SK-MEL-5 (cell line): ENCODE results near the gene PURA. TPM values are rescaled to one million over a fixed set of nuclear protein-coding genes. Genes with fewer than 3 reads are reported as not detected.
A peak's percentile ranks its signal among the peaks of the same experiment; 100 is the strongest.
"Not testable (repeated sequence)": the region's sequence is repeated elsewhere in the genome, so short reads cannot be mapped to it uniquely, and the experiment has no call there.

Experiments used
- DNase-seq: peaks from one replicate; pipeline ENCODE4 v3.0.0-alpha.2; 2016; ENCODE audit warnings: low read depth, low spot score
- in situ Hi-C: cut with HindIII; loops from 2 replicates; pipeline ENCODE4 v1.10.0; 2016; ENCODE audit warnings: low sequenced_read_pairs, high pct_unique_total_duplicates, low pct_unique_long_range_greater_than_20kb
- total RNA-seq: library from RNA; depleted of rRNA; stranded (reverse); fragments of >200 nt; shearing (Covaris generic); gene quantifications from 2 replicates; pipeline ENCODE4 v1.2.3, GENCODE V29; 2014

PURA gene
- total RNA-seq, 1 experiment from 2014 or later, result 8.0 TPM

DNA sequence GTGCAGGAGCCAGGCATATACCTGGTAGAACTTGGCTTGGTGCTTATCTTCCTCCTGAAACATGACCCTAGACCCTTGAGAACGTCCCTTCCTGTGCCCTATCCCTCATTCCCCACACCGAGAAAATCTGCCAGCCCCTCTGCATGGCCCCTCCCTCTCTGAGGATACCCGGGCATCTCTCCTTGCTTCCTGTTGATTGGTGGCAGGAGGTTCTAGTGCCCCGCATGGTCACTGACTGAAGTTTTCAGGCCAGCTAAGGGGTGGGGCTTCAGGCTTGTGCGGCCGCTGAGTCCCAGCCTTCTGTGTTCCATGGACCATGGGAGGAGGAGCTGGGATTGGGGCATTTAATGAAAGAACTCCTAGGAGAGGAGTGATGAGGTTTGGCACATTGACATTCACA lies 34.6 kb downstream of the PURA start:
- in situ Hi-C loops, result no loop called here
- peak; percentile 83 for DNase-seq

DNA sequence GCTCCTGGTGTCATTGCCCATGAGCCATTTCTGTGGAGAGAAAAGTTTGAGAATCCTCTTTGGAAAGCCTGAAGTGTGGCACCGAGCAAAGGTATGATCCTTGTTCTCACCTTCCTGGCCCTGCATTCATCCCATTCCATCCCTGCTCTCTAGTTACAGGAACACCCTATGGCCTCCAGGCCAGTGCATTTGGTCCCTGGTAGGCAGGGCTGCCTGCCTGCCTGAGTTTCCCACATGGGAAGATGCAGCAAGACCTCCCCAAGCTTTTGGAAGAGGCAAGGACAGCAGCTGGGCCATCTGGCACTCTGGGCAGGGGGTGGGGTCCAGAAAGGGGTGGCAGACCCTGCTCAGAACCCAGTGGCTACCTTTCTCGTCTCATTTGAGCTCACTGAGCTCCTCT lies 36.3 kb downstream of the PURA start:
- in situ Hi-C loops, result no loop called here
- no peak for DNase-seq

DNA sequence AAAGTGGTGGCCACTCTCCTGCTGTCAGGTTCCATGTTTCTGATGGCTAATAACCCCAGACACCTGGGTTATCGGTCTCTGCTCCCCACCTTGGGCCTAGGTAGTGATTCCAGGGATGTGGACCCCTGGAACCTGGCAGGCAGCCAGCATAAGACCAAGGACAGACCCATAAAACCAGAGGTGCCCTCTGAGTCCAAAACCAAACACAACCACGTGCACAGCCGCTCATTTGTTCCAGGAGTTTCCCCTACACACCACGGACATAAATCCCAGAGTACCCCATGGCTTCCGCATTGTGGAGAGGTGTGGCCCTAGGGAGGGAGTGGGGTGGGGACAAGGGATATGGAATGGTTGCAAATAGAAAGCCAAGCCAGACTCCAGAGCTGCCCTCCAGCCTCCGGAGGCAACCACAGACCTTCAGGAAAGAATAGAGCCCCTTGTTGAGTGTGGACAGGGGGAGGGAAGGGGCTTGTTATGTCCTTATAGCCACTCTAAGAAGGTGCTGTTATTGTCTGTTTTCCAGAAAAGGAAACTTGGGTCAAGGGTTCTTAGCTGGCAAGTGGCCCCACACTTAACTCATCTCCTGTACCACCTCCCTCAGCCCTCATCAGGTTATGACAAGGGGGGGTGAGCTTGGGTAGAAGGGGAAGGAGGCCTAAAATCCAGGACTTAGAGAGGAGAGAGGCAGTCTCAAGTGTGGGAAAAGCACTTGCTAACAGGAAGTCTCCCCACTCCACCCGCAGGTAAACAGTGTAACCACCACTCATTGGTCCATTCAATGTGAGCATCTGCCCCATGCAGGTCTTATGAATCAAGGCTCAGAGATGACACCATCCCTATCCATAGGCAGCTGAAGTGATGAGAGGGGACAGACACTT lies 37.5 kb downstream of the PURA start:
- peak; percentile 79 for DNase-seq
- in situ Hi-C loops, result no loop called here

DNA sequence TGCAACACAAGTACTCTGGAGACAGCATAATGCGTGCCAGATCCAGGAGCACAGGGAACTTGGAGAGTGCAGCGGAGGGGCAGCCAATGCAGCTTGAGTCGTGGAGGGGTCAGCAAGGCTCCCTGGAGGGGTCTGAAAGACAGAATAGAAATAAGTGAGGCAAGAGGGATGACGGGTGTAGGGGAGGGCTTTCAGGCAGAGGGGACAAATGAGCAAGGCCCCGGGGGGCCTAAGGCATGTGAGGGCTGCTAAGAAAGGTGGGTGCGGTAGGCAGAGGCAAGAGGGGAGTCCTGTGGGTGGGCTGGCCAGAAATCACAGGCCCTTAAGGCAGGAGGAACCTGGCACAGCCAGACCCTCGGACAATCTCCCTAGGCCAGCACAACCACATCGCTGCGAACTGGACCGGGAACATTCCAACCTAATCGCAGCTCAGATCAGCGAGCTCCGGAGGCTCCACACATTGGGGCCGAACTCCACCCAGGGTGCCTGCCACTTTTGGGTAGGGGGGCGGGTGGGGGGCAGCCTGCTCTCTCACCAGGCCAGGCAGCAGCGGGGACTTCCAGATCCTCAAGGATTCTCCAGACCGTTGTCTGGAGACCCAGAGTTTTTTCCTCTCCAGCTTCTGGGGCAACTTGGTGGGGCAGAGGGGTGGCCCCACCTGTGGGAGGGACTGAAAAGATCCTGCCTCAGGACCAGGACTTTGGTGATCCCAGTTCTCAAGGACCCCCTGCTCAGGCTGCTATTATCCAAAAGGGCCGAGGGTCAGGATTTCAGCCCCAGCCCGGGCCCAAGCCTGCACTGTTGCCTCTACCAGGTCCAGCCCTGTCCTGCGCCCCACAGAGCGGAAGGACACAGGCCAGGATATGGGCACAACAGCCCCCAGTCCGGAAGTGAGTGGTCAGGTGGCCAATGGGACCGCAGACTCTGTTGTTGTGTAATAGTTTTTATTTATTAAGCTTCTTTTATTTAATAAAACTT lies 38.4 kb downstream of the PURA start:
- no peak for DNase-seq
- in situ Hi-C loops, result no loop called here

DNA sequence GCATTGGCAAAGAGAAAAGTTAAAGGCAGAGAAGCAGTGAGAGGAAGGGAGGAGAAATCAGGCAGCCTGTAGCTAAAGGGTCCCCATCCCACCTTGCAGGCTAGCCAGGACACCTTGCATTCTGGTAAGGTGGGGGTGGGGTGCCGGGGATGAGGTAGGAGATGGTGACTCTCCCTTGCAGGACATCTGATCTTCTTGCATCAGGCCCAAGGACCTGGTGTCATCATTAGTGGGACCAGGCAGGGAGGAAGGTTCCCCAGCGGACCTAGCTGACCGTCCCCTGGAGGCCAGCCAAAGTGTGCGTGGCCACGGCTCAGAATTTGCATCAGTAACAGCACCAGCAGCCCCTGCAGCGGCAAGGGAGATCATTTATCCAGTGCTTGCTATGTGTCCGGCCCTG lies 39.3 kb downstream of the PURA start:
- in situ Hi-C loops, result no loop called here
- no peak for DNase-seq

DNA sequence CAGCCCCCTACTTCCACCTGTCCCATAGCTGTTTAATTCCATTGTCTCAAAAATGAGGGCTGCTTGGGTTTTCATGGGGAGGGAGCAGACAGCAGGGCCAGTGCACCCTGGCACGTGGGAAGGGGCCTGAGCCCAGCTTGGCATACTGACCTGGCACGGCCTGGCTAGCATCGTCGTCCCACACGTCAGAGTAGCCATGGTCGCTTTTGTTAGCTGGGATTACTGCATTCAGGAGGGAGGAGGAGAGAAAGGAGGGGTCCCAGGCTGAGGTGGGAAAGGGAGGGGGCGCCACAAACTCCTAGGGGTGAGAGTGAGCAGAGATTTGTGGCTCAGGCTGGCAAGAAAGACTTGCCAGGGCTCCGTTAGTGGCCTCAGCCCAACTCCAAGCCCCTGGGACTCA lies 40.0 kb downstream of the PURA start:
- no peak for DNase-seq
- in situ Hi-C loops, result no loop called here

DNA sequence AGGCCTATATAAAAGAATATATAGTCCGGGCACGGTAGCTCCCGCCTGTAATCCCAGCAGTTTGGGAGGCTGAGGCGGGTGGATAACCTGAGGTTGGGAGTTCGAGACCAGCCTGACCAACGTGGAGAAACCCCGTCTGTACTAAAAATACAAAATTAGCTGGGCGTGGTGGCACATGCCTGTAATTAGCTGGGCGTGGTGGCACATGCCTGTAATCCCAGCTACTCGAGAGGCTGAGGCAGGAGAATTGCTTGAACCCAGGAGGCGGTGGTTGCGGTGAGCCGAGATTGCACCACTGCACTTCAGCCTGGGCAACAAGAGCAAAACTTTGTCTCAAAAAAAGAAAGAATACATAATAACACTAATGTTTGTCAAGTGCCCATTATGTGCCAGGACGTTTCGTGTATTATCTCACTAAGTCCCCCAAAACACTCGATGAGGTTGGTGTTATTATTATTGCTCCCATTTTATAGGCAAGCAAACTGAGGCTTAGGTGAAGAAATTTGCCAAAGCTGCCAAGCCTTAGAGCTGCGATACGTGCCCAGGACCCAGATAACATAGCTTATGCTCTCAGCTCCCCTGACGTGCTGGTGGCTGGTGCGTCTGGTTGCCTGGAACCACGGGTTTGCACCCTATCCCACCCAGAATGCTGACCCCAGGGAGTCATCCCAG lies 40.9 kb downstream of the PURA start:
- DNase-seq, in situ Hi-C loops: not testable (repeated sequence)

DNA sequence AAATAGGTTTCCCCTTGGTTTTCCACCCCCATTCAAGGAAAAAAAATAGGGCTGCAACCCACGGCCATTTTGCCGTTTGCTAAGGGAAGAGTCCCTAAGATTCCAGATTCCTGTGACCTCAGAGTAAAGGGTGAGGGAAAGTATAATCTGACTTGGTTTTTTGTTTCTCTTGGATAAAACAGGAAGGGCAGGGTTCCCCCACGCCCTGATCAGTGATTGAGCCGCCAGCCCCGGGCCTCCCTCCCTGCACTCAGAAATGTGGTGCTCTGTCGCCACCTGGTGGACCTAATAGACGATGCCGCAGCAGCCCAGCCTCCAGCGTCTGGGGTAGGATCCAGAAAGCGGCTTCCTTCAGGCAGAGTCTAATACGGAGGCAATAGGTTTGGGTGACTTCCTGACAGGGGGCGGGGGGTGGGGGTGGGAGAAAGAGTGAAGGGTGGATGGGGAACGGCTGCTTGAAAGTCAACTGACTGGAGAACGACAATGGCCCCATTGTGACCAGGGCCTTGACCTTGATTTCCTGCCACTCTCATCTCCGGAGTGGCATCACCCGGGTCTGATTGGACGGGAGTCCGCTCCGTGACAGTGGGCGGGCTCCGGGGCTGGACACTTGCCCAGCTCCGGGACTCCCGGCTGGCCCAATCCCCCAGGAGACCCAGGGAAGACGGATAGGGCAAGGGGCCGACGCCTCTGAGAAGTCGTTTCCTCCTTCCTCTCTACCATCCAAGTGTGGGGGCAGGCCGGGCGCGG lies 43.3 kb downstream of the PURA start:
- in situ Hi-C loops, result no loop called here
- peak; percentile 99 for DNase-seq

DNA sequence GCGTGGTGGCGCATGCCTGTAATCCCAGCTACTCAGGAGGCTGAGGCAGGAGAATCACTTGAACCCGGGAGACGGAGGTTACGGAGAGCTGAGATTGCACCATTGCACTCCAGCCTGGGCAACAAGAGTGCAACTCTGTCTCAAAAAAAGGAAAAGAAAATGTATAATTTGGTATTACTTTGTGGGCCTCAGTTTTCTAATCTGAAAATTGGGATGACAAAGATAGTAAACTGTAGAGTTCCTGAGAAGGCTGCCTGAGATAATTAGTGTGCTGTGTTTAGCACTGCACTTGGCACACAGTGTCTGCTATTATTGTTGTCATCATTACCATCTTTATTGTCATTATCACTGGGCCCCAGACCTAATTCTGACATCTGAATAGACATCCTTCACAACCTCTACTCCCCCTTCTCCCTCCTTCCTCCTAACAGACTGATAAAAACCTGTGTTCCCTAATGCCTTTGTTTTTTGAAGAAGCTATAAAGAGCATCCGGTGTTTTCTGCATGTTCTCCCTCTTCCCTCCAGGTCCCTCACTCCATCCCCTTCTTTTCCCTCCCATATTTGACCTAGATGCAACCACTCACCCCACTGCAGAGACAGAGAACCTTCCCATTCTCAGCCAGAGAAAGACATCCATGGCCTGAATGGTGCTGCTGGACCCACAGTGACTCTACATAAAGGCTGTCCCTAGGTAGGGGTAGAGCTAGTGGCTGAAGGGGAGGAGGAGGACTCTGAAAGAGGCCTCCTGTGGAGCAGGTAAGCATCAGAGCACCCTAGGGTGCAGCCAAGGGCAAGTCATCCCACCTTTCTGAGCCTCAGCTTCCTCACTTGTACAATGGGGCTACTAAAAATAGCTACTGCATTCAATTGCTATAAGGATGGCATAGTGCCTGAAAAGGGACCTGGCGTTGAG lies 45.4 kb downstream of the PURA start:
- in situ Hi-C loops, result no loop called here
- no peak for DNase-seq

DNA sequence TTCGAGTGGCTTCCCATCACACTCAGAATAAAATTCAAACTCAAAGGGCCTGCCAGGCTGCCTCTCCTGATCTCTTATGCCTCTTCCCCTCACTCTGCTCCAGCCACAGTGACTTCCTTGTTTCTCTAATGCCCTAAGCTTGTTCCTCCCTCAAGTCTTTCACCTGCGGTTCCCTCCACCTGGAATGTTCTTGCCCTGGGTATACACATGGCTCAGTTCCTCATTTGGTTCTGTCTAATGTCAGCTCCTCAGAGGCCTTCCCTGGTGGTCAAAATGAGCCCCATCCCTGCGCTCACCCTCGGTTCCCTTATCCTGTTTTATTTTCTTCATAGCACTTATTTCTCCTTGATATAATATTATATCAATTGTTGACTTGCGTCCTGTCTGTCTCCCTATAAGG lies 48.4 kb downstream of the PURA start:
- in situ Hi-C loops, result no loop called here
- no peak for DNase-seq

DNA sequence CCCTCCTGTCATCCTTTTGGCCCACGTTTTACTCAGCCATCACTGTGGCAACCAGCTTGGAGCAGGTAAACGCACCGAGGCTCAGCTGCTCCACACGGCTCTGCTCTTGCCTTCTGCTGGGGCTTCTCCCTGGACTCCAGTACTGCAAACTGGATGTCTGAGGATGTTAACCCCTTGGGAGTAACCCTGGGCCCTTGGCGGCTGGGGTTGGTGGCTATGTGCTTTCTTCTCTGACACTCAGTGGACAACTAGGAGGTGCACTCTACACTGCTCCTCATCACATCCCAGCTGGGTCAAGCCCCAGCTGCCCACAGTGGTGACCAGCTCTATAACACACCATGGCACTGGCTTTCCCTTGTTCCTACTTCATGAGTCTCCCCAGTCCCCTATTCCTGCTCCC lies 48.9 kb downstream of the PURA start:
- in situ Hi-C loops, result no loop called here

DNA sequence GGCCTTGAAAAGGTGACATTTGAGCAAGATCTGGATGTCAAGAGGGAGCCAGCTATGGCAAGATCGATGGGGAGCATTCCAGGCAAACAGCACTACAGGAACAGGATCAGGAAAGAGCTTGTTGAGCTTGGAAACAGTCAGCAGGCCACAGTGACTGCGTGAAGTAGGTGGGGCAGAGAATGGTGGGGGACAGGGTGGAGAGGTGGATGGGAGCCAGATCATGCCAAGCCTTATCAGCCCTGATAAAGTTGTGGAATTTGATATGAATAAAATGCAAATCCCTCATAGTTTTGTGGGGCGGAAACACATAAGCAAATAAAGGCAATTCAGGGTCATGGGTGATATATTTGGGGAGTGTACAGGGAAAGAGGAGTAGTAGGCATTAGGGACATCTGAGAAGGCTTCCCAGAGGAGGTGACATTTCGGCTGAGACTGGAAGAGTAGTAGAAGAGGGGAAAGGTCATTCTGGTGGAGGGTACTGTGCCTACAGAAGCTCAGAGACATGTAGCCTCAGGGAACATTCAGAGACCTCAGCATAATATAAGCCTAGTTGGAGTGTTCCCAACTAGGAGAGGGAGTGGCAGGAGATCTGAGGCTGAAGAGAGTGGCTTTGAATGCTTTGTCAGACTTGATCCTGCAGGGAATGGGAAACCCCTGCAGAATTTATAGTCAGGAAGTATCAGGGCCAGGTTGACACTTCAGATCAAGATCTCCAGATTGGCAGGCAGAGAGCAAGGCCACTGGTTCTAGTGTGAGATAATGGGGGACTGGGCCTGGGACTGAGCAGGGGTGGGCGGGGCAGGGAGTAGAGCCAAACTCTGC lies 51.4 kb downstream of the PURA start:
- in situ Hi-C loops, result no loop called here
- no peak for DNase-seq

More for the DNA sequence above, 48.9 kb downstream of the PURA start:
- DNase-seq, result no peak

DNA sequence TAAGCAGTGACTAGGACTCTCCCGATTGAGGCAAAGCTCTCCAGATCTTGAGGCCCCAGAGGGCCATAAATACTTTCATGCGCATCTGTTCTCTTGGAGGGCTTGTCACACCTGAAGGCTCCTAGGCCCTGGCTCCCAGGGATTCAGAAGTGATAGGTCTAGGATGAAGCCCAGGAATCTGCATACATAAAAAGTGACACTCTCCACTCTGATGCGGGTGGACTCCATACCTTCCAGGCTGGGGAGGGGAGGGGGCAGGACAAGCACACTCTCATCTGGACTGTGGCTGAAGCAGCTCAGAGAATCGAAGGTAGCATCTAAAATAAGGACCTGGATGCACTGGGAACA lies 52.0 kb downstream of the PURA start:
- no peak for DNase-seq
- in situ Hi-C loops, result no loop called here

DNA sequence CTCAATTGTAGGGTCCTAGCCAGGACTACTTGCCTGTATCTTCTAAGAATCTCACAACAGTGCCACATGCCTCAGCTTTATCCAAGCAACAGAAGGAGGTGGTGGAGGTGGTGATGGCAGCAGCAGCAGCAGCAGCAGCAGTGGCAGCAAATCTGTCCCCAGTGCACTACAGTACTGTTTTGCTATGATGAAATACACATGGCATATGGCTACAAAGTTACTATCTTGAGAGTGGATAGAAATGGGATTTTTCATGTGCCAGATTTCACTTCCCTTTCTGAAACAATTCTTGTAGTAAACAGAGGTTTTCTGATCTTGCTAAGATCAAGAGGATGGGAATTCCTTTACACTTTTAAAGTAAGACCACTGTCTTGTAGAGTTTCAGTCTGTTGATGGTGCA lies 53.0 kb downstream of the PURA start:
- DNase-seq, result no peak
- in situ Hi-C loops, result no loop called here

DNA sequence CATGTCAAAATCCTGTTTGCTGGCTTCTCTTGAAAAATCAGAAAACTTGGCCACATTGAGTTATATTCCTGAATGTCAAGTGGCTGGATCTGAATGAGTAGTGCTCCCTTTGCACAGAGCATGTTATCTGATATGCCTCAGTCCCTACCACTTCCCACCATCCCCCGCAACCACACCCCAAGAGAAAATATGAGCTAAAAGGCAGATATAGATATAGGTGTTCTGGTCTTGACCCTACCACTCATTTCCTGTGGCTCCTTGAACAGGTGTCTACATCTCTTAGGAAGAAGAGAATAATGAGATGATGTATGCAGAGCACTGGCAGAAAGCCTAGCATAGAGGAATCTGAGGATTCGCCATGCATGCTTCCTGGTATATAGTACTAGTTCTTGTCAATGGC lies 54.5 kb downstream of the PURA start:
- in situ Hi-C loops, result no loop called here
- no peak for DNase-seq

DNA sequence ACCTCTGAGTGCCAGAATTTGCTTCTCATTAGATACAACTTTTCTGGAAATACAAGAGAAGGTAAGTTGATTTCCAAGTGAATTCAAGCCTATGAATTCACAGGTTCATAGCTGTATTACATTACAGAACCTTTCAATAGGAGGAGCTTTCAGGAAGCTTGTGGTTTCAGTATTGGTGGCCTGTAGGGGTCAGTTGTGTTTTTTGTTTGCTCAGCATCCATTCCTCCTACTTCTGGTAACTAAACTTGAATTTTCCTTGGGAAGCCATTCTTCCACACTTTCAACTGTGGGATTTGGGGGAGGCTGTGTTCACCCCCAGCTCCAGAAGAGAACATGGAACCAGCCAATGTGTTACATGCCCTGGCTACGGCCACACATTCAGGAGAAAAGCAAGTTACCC lies 55.5 kb downstream of the PURA start:
- in situ Hi-C loops, result no loop called here
- DNase-seq, result peak; percentile 52
